HG02943 (cell line): ENCODE data around the gene MMEL1.

ENCODE experiments used
- ATAC-seq: cut with Tn5 transposase; IDR thresholded peaks from one replicate; pipeline ENCODE4 v1.9.1; 2021; ENCODE audit warnings: mild to moderate bottlenecking, low read depth, moderate library complexity; ENCODE audit not compliant: unreplicated experiment

MMEL1 gene

GRCh38 chr1:2605509-2606395 is 27.1 kb downstream of the MMEL1 start:
- ATAC-seq, result no peak

GRCh38 chr1:2604844-2605508 is 27.8 kb downstream of the MMEL1 start:
- no peak for ATAC-seq

GRCh38 chr1:2604156-2604843 is 28.5 kb downstream of the MMEL1 start:
- no peak for ATAC-seq

- no peak for ATAC-seq
Measured at GRCh38 chr1:2603521-2604155, 29.2 kb downstream of the MMEL1 start.

- ATAC-seq, result no peak
Measured at GRCh38 chr1:2602866-2603520, 29.8 kb downstream of the MMEL1 start.

- ATAC-seq, result no peak
Measured at GRCh38 chr1:2602311-2602835, 30.4 kb downstream of the MMEL1 start.

- no peak for ATAC-seq
Measured at GRCh38 chr1:2601721-2602303, 31.0 kb downstream of the MMEL1 start.

- no peak for ATAC-seq
Measured at GRCh38 chr1:2598329-2598931, 34.4 kb downstream of the MMEL1 start.

GRCh38 chr1:2597441-2598328 is 35.1 kb downstream of the MMEL1 start:
- ATAC-seq, result no peak

GRCh38 chr1:2596530-2597333 is 36.1 kb downstream of the MMEL1 start:
- ATAC-seq, result no peak

- no peak for ATAC-seq
Measured at GRCh38 chr1:2595812-2596529, 36.8 kb downstream of the MMEL1 start.

- no peak for ATAC-seq
Measured at GRCh38 chr1:2595261-2595811, 37.5 kb downstream of the MMEL1 start.

- no peak for ATAC-seq
Measured at GRCh38 chr1:2594641-2595131, 38.1 kb downstream of the MMEL1 start.

- no peak for ATAC-seq
Measured at GRCh38 chr1:2594001-2594640, 38.7 kb downstream of the MMEL1 start.

GRCh38 chr1:2593251-2593878 is 39.5 kb downstream of the MMEL1 start:
- ATAC-seq, result no peak
